H1 (cell line): Measurements from ENCODE around the gene MTPN. TPM values are rescaled to one million over a fixed set of nuclear protein-coding genes. Genes with fewer than 3 reads are reported as not detected.

ENCODE experiments used
- CTCF ChIA-PET: fragments of 300-600 bp; sonication (Branson Sonifier 250); formaldehyde crosslinking; loops from one replicate; lab custom pipeline; 2021; ENCODE audit not compliant: partially characterized antibody; lab: Charles Lee
- POLR2A ChIA-PET: fragments of 300-600 bp; sonication (Branson Sonifier 250); formaldehyde crosslinking; loops from one replicate; lab custom pipeline; 2021; ENCODE audit warnings: inconsistent platforms; ENCODE audit not compliant: partially characterized antibody; lab: Charles Lee
- DNase-seq, 2 experiments: peaks; one replicate each; pipeline versions ENCODE4 v3.0.0 to v3.0.0-alpha.2; 2010 to 2022; ENCODE audit warnings: low spot score in 2 of 2, low read depth in 1 of 2, mixed read lengths in 1 of 2
- FAIRE-seq: peaks from 2 replicates; lab custom pipeline; 2011; peaks lifted over from hg19 to GRCh38; lab: Jason Lieb, UNC
- H2AFZ ChIP-seq: 2 replicates; pipeline ENCODE4 v1.8.1; 2012; ENCODE audit warnings: low read length, inconsistent platforms
- H2AK5ac ChIP-seq: 2 replicates; pipeline ENCODE4 v1.6.1; 2013; ENCODE audit warnings: low read depth, low read length
- H2BK120ac ChIP-seq: replicated peaks from 2 replicates; pipeline ENCODE3; 2013; ENCODE audit warnings: low read depth, low read length, inconsistent platforms
- H2BK12ac ChIP-seq: 2 replicates; pipeline ENCODE4 v1.6.1; 2013; ENCODE audit warnings: low read depth, low read length
- H2BK15ac ChIP-seq: 2 replicates; pipeline ENCODE4 v1.6.1; 2013; ENCODE audit warnings: low read length
- H2BK20ac ChIP-seq: 2 replicates; pipeline ENCODE4 v1.6.1; 2013; ENCODE audit warnings: low read length
- H2BK5ac ChIP-seq: 2 replicates; pipeline ENCODE4 v1.6.1; 2013; ENCODE audit warnings: low read depth, low read length
- H3K14ac ChIP-seq: 2 replicates; pipeline ENCODE4 v1.6.1; 2013; ENCODE audit warnings: inconsistent platforms; ENCODE audit not compliant: insufficient read length
- H3K18ac ChIP-seq: 2 replicates; pipeline ENCODE4 v1.6.1; 2013; ENCODE audit warnings: low read length; ENCODE audit errors: extremely low read depth
- H3K23ac ChIP-seq: 2 replicates; pipeline ENCODE4 v1.6.1; 2013; ENCODE audit warnings: inconsistent platforms; ENCODE audit not compliant: insufficient read length
- H3K23me2 ChIP-seq: 2 replicates; pipeline ENCODE4 v1.6.1; 2013; ENCODE audit warnings: low read depth, low read length
- H3K27ac ChIP-seq: 2 replicates; pipeline ENCODE4 v1.6.1; 2011; ENCODE audit warnings: low read depth, low read length, inconsistent platforms
- H3K27me3 ChIP-seq, 4 experiments: replicated peaks in 1 of 4; 1 replicate in 1 of 4; 2 replicates in 3 of 4; pipeline versions ENCODE4 v1.6.1 to v1.8.1; 2011 to 2013; ENCODE audit warnings: low read length in 3 of 4, mild to moderate bottlenecking in 3 of 4, inconsistent platforms in 2 of 4, mixed read lengths in 2 of 4, moderate library complexity in 1 of 4; ENCODE audit not compliant: control insufficient read depth in 3 of 4, insufficient read depth in 3 of 4; ENCODE audit errors: extremely low read depth in 1 of 4
- H3K36me3 ChIP-seq, 4 experiments: 2 replicates each; pipeline versions ENCODE4 v1.6.1 to v1.8.1; 2011 to 2013; ENCODE audit warnings: mild to moderate bottlenecking in 4 of 4, low read length in 3 of 4, moderate library complexity in 2 of 4, control low read depth in 1 of 4, inconsistent platforms in 1 of 4; ENCODE audit not compliant: insufficient read depth in 4 of 4, control insufficient read depth in 2 of 4
- H3K4ac ChIP-seq: replicated peaks from 2 replicates; pipeline ENCODE3; 2013; ENCODE audit warnings: low read length, low read depth, mixed read lengths, inconsistent platforms; ENCODE audit not compliant: insufficient read length
- H3K4me1 ChIP-seq, 4 experiments: replicated peaks in 1 of 4; 1 replicate in 1 of 4; 2 replicates in 3 of 4; pipeline versions ENCODE4 v1.6.1 to v1.8.1; 2011 to 2013; ENCODE audit warnings: low read length in 3 of 4, inconsistent platforms in 2 of 4, mixed read lengths in 1 of 4; ENCODE audit not compliant: insufficient read depth in 4 of 4, control insufficient read depth in 3 of 4
- H3K4me2 ChIP-seq, 2 experiments: 2 replicates each; pipeline versions ENCODE4 v1.6.1 to v1.8.1; 2011 to 2013; ENCODE audit warnings: low read depth in 2 of 2, low read length in 2 of 2, control low read depth in 1 of 2, inconsistent platforms in 1 of 2, mild to moderate bottlenecking in 1 of 2; ENCODE audit not compliant: insufficient read depth in 1 of 2
- H3K4me3 ChIP-seq, 4 experiments: fragments of 200-600, 300-600 bp in 1 of 4; sonication (generic), shearing (Covaris generic), sonication (Bioruptor Twin) in 1 of 4; 2 replicates each; pipeline versions ENCODE4 v1.5.1 to v1.8.1; 2011 to 2016; ENCODE audit warnings: low read length in 4 of 4, low read depth in 3 of 4, control low read depth in 2 of 4, inconsistent platforms in 2 of 4, mild to moderate bottlenecking in 2 of 4, mixed read lengths in 1 of 4, moderate library complexity in 1 of 4; ENCODE audit not compliant: insufficient read depth in 2 of 4; ENCODE audit errors: extremely low read depth in 1 of 4
- H3K56ac ChIP-seq: replicated peaks from 2 replicates; pipeline ENCODE3; 2013; ENCODE audit warnings: low read depth, mild to moderate bottlenecking, mixed read lengths, low read length, inconsistent platforms; ENCODE audit not compliant: insufficient read length
- H3K79me1 ChIP-seq: 2 replicates; pipeline ENCODE4 v1.6.1; 2013; ENCODE audit warnings: low read depth, low read length, control low read depth
- H3K79me2 ChIP-seq, 2 experiments: 2 replicates each; pipeline versions ENCODE4 v1.6.1 to v1.8.1; 2012 to 2013; ENCODE audit warnings: low read length in 2 of 2, mild to moderate bottlenecking in 2 of 2, inconsistent platforms in 1 of 2; ENCODE audit not compliant: insufficient read depth in 2 of 2, control insufficient read depth in 1 of 2
- H3K9ac ChIP-seq, 4 experiments: replicated peaks in 1 of 4; 1 replicate in 1 of 4; 2 replicates in 3 of 4; pipeline versions ENCODE4 v1.6.1 to v1.8.1; 2011 to 2013; ENCODE audit warnings: low read depth in 3 of 4, low read length in 3 of 4, control low read depth in 2 of 4, mild to moderate bottlenecking in 2 of 4, moderate library complexity in 2 of 4, inconsistent platforms in 1 of 4; ENCODE audit errors: extremely low read depth in 1 of 4
- H3K9me3 ChIP-seq, 2 experiments: 2 replicates each; pipeline versions ENCODE4 v1.6.1 to v1.8.1; 2012 to 2013; ENCODE audit warnings: mild to moderate bottlenecking in 2 of 2, moderate library complexity in 2 of 2, control low read depth in 1 of 2, inconsistent platforms in 1 of 2, low read depth in 1 of 2, low read length in 1 of 2, mixed read lengths in 1 of 2; ENCODE audit not compliant: insufficient read depth in 2 of 2
- H4K20me1 ChIP-seq, 2 experiments: replicated peaks in 1 of 2; 2 replicates each; pipeline versions ENCODE3 to v1.8.1; 2011 to 2013; ENCODE audit warnings: inconsistent platforms in 2 of 2, low read length in 2 of 2, mild to moderate bottlenecking in 1 of 2; ENCODE audit not compliant: insufficient read depth in 2 of 2, control insufficient read depth in 1 of 2
- H4K5ac ChIP-seq: 2 replicates; pipeline ENCODE4 v1.6.1; 2013; ENCODE audit warnings: low read length, low read depth, mixed read lengths, inconsistent platforms; ENCODE audit not compliant: insufficient read length
- H4K8ac ChIP-seq: 2 replicates; pipeline ENCODE4 v1.8.0; 2013; ENCODE audit warnings: mild to moderate bottlenecking, moderate library complexity, low read length, inconsistent platforms; ENCODE audit not compliant: insufficient read depth; ENCODE audit errors: extremely low read depth
- H4K91ac ChIP-seq: replicated peaks from 2 replicates; pipeline ENCODE3; 2013; ENCODE audit warnings: low read length, mixed read lengths, inconsistent platforms; ENCODE audit not compliant: insufficient read length
- CEBPB ChIP-seq: IDR thresholded peaks from 2 replicates; pipeline ENCODE4 v1.6.1; 2012; ENCODE audit warnings: low read depth, low read length
- CHD1 ChIP-seq: IDR thresholded peaks from 2 replicates; pipeline ENCODE4 v1.6.1; 2012; ENCODE audit warnings: low read depth, low read length, improper control_type of control experiment
- NRF1 ChIP-seq: IDR thresholded peaks from 2 replicates; pipeline ENCODE4 v1.6.1; 2011; ENCODE audit warnings: mild to moderate bottlenecking, low read depth, low read length, improper control_type of control experiment
- POLR2AphosphoS5 ChIP-seq: IDR thresholded peaks from 2 replicates; pipeline ENCODE4 v1.6.1; 2011; ENCODE audit warnings: low read depth, low read length
- RAD21 ChIP-seq, 2 experiments: IDR thresholded peaks in 1 of 2; conservative IDR thresholded peaks in 1 of 2; 2 replicates each; pipeline ENCODE4 v1.6.1; 2011; ENCODE audit warnings: low read depth in 2 of 2, low read length in 2 of 2, improper control_type of control experiment in 1 of 2, inconsistent platforms in 1 of 2, mild to moderate bottlenecking in 1 of 2, moderate library complexity in 1 of 2
- RBBP5 ChIP-seq: IDR thresholded peaks from 2 replicates; pipeline ENCODE4 v1.7.1; 2012; ENCODE audit warnings: low read depth, mild to moderate bottlenecking, inconsistent platforms, low read length, moderate library complexity, borderline replicate concordance
- RXRA ChIP-seq: IDR thresholded peaks from 2 replicates; pipeline ENCODE4 v1.6.1; 2011; ENCODE audit warnings: low read depth, mild to moderate bottlenecking, low read length, moderate library complexity; ENCODE audit not compliant: insufficient read depth
- SUZ12 ChIP-seq: fragments of 200-600 bp; sonication (generic); IDR thresholded peaks from 2 replicates; pipeline ENCODE4 v1.6.1; 2012; ENCODE audit warnings: mild to moderate bottlenecking, inconsistent platforms, low read length, moderate library complexity, mixed read lengths
- TCF12 ChIP-seq: IDR thresholded peaks from 2 replicates; pipeline ENCODE4 v1.6.1; 2011; ENCODE audit warnings: low read depth, mild to moderate bottlenecking, low read length
- WGBS, 2 experiments: shearing (Covaris generic) in 1 of 2; methylation state at CpG; one replicate each; pipeline versions ENCODE4 v1.1.6 to v1.1.7; 2013 to 2015; ENCODE audit warnings: low lambda C conversion rate in 2 of 2, mixed read lengths in 2 of 2, inconsistent platforms in 1 of 2, low coverage in 1 of 2, missing lambda C conversion rate in 1 of 2; ENCODE audit not compliant: insufficient replicate concordance in 2 of 2, insufficient coverage in 1 of 2, insufficient read length in 1 of 2; ENCODE audit errors: extremely low coverage in 1 of 2, missing lambda C conversion rate in 1 of 2; 5-methylcytosine and 5-hydroxymethylcytosine counted together
- polyA plus RNA-seq, 7 experiments: library from polyadenylated mRNA; depleted of rRNA in 3 of 7; stranded (reverse) in 5 of 7; unstranded in 2 of 7; fragments of >200 nt in 5 of 7; fragments of 200-250 nt in 2 of 7; gene quantifications; 1 replicate in 5 of 7; 2 replicates in 1 of 7; 4 replicates in 1 of 7; pipeline versions ENCODE4 v1.2.1 to v1.2.3, GENCODE V29; 2011 to 2013; ENCODE audit warnings: missing spikeins in 2 of 7, mixed read lengths in 2 of 7
- total RNA-seq: library from RNA; stranded (reverse); fragmentation: NEBNext Ultra II Directional; extraction: Animal tissue kit (Norgen Biotek cat#: 25700); gene quantifications from 2 replicates; pipeline ENCODE4 v1.2.1, GENCODE V29; 2021
- TF ChIP-seq, protein P1 (sequence below): IDR thresholded peaks from 2 replicates; pipeline ENCODE4 v1.6.1; 2012; ENCODE audit warnings: inconsistent platforms
- TF ChIP-seq, protein P2 (sequence below): IDR thresholded peaks from 2 replicates; pipeline ENCODE4 v1.6.1; 2012; ENCODE audit warnings: low read length, inconsistent platforms

Gene MTPN
- total and polyA plus RNA-seq, 2 of the 8 experiments (the other 6 are each of a cell fraction or from before 2014, with no cell fraction given) = 33.0 to 101 TPM

DNA sequence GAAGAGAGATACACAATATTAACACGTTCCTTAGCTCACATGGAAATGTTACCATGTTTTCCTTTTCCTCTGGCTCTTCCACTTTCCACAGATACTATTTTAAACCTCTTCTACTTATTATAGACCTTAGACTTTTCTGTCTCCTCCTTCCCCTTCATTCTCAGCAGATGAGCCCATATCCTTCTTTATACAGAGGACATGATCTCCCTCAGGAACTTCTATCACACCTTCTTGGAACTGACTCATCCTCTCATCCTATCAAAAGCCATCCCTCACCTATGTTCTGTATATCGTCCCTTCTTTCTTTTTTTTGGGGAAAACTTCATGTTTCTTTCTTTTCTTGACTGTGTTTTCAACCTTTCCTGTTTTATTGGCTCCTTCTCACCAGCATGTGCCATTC lies 20.8 kb downstream of the MTPN start:
- Histone ChIP-seq H2BK5ac (no peak overlapping the region), H3K4me3 (no peak overlapping the region), H2BK12ac (no peak overlapping the region), H3K79me1 (no peaks in the 10 kb centered on the region), H3K23me2 (no peaks in the 10 kb centered on the region; the same call in 1 of the 2 replicates), H3K4me1 (no peaks in the 10 kb centered on the region), H2AFZ (no peak overlapping the region), H3K4me2 (no peak overlapping the region), H4K5ac (no peak overlapping the region), H2BK15ac (no peak overlapping the region), H3K56ac (no peak overlapping the region), H3K27me3 (no peaks in the 10 kb centered on the region), H3K79me2 (peaks cover 0 to 80% of the 10 kb centered on the region in 2 experiments; a peak in 2 of 4 replicates), H3K23ac (no peak overlapping the region), H3K14ac (no peak overlapping the region), H4K20me1 (peaks cover 5 to 6% of the 10 kb centered on the region in 2 experiments), H3K9ac (no peak overlapping the region), H2BK120ac (no peak overlapping the region), H4K91ac (no peak overlapping the region), H3K4ac (no peak overlapping the region), H2BK20ac (no peak overlapping the region), H3K9me3 (no peaks in the 10 kb centered on the region), H3K27ac (no peak overlapping the region), H4K8ac (no peak overlapping the region), H3K36me3 (no peaks in the 10 kb centered on the region; a peak in 2 of 8 replicates), H3K18ac (no peak overlapping the region), H2AK5ac (no peak overlapping the region)
- TF ChIP-seq RBBP5 (no peak), CEBPB (no peak), POLR2AphosphoS5 (no peak), RAD21 (IDR thresholded peaks at IDR 0.05 in 1 of 2, conservative IDR thresholded peaks at IDR 0.05 in 1 of 2; ENCODE audit: low read depth in 2 of 2, low read length in 2 of 2) (no peak), SUZ12 (no peak), CHD1 (no peak), TCF12 (no peak), RXRA (no peak), NRF1 (no peak)
- TF ChIP-seq, protein P1, sequence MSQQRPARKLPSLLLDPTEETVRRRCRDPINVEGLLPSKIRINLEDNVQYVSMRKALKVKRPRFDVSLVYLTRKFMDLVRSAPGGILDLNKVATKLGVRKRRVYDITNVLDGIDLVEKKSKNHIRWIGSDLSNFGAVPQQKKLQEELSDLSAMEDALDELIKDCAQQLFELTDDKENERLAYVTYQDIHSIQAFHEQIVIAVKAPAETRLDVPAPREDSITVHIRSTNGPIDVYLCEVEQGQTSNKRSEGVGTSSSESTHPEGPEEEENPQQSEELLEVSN = no peak
- TF ChIP-seq, protein P2, sequence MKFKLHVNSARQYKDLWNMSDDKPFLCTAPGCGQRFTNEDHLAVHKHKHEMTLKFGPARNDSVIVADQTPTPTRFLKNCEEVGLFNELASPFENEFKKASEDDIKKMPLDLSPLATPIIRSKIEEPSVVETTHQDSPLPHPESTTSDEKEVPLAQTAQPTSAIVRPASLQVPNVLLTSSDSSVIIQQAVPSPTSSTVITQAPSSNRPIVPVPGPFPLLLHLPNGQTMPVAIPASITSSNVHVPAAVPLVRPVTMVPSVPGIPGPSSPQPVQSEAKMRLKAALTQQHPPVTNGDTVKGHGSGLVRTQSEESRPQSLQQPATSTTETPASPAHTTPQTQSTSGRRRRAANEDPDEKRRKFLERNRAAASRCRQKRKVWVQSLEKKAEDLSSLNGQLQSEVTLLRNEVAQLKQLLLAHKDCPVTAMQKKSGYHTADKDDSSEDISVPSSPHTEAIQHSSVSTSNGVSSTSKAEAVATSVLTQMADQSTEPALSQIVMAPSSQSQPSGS = no peak
- FAIRE-seq = no peak
- POLR2A ChIA-PET = no interaction called here
- CTCF ChIA-PET = no interaction called here
- no peak for DNase-seq
- 85% methylated on average over 2 of the region's 2 CpGs; no CpG with 5 or more reads in 1 of the 2 experiments for WGBS, 2 experiments
